GM19023 (cell line): ENCODE data around the gene SAMD10.
A peak's percentile ranks its signal among the peaks of the same experiment; 100 is the strongest.

Experiments used
- ATAC-seq: cut with Tn5 transposase; IDR thresholded peaks from one replicate; pipeline ENCODE4 v1.9.1; 2021; ENCODE audit warnings: mild to moderate bottlenecking, moderate library complexity; ENCODE audit not compliant: unreplicated experiment

Gene SAMD10

GRCh38 chr20:63957690-63958441 lies 21.6 kb downstream of the SAMD10 start:
- no peak for ATAC-seq

GRCh38 chr20:63957004-63957689 lies 22.3 kb downstream of the SAMD10 start:
- ATAC-seq, result no peak

- ATAC-seq, result peak; percentile 3
Observed at GRCh38 chr20:63956664-63957003, 22.8 kb downstream of the SAMD10 start.

GRCh38 chr20:63955827-63956663 lies 23.4 kb downstream of the SAMD10 start, which contains the start of gene UCKL1:
TSS of gene UCKL1 (minus strand) at chr20:63956416. CDS start at chr20:63956372, 44 bp downstream.
- peak; percentile 72 for ATAC-seq

GRCh38 chr20:63955281-63955826 lies 24.1 kb downstream of the SAMD10 start:
- no peak for ATAC-seq

- no peak for ATAC-seq
Observed at GRCh38 chr20:63953764-63954429, 25.5 kb downstream of the SAMD10 start.

- ATAC-seq, result no peak
Observed at GRCh38 chr20:63952769-63953168, 26.7 kb downstream of the SAMD10 start.

- no peak for ATAC-seq
Observed at GRCh38 chr20:63952210-63952535, 27.3 kb downstream of the SAMD10 start.

GRCh38 chr20:63951398-63952209 lies 27.8 kb downstream of the SAMD10 start:
- no peak for ATAC-seq

GRCh38 chr20:63950701-63951397 lies 28.6 kb downstream of the SAMD10 start:
- ATAC-seq, result no peak

GRCh38 chr20:63947638-63948456 lies 31.6 kb downstream of the SAMD10 start:
- no peak for ATAC-seq

GRCh38 chr20:63946986-63947637 lies 32.3 kb downstream of the SAMD10 start:
- no peak for ATAC-seq

GRCh38 chr20:63945921-63946920 lies 33.2 kb downstream of the SAMD10 start:
- no peak for ATAC-seq

- no peak for ATAC-seq
Observed at GRCh38 chr20:63945031-63945658, 34.3 kb downstream of the SAMD10 start.

- ATAC-seq, result no peak
Observed at GRCh38 chr20:63944078-63944941, 35.1 kb downstream of the SAMD10 start.

- no peak for ATAC-seq
Observed at GRCh38 chr20:63943808-63944077, 35.7 kb downstream of the SAMD10 start.
